Measurements from ENCODE around the gene RIMBP2.

- TF ChIP-seq GATA3 (IDR thresholded peaks at IDR 0.05; ENCODE audit: low read depth, low read length) (no peak), GATA2 (IDR thresholded peaks at IDR 0.05; ENCODE audit: low read depth, low read length) (0 out of 2 replicates have a peak, but pooled peaks have one; percentile 17)
These were observed 2.0 kb downstream of the RIMBP2 start for GRCh38 chr12:130714091-130714590.

Measured in SH-SY5Y (cell line).